ENCODE measurements around the gene ZDHHC6. TPM values are rescaled to one million over a fixed set of nuclear protein-coding genes. Genes with fewer than 3 reads are reported as not detected.

ZDHHC6 gene
- total RNA-seq, 4 donors from 2014 or later, result 15.1 to 31.1 (median 24.7) TPM

DNA sequence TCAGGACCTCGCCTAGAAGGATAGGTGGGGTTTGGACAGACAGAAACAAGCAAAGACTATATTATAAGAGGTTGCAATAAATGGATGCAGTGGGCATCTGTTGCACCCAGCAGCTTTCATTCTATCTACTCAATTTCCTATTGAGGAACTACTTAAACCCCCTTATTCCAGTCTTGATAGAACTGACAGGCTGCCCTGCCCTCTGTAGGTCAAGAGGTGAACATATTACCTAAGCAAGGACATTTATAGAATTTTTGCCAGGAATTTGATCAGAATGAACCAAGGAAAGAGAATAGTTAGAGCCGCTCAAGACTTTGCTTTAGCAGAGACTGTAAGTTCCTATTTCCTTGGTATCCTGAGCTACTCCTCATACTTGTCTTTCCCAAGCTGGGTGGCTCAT lies 9.8 kb upstream of the ZDHHC6 start:
- DNase-seq, result no peak
- Histone ChIP-seq H3K36me3 (peaks cover 0 to 9% (median 0%) of the 10 kb centered on the region in 3 donors), H3K4me3 (no peak overlapping the region), H3K4me1 (no peaks in the 10 kb centered on the region), H3K9me3 (no peaks in the 10 kb centered on the region), H3K27me3 (no peaks in the 10 kb centered on the region), H3K27ac (no peak overlapping the region)
- 87 to 100% methylated on average over 2 of the region's 2 CpGs for WGBS, 2 donors
- intact Hi-C loops (cut with DNase I), result no loop called here
- TF ChIP-seq, protein P1, sequence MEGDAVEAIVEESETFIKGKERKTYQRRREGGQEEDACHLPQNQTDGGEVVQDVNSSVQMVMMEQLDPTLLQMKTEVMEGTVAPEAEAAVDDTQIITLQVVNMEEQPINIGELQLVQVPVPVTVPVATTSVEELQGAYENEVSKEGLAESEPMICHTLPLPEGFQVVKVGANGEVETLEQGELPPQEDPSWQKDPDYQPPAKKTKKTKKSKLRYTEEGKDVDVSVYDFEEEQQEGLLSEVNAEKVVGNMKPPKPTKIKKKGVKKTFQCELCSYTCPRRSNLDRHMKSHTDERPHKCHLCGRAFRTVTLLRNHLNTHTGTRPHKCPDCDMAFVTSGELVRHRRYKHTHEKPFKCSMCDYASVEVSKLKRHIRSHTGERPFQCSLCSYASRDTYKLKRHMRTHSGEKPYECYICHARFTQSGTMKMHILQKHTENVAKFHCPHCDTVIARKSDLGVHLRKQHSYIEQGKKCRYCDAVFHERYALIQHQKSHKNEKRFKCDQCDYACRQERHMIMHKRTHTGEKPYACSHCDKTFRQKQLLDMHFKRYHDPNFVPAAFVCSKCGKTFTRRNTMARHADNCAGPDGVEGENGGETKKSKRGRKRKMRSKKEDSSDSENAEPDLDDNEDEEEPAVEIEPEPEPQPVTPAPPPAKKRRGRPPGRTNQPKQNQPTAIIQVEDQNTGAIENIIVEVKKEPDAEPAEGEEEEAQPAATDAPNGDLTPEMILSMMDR (IDR thresholded peaks at IDR 0.05), result no peak
- no peak for TF ChIP-seq POLR2A (IDR thresholded peaks at IDR 0.05)

DNA sequence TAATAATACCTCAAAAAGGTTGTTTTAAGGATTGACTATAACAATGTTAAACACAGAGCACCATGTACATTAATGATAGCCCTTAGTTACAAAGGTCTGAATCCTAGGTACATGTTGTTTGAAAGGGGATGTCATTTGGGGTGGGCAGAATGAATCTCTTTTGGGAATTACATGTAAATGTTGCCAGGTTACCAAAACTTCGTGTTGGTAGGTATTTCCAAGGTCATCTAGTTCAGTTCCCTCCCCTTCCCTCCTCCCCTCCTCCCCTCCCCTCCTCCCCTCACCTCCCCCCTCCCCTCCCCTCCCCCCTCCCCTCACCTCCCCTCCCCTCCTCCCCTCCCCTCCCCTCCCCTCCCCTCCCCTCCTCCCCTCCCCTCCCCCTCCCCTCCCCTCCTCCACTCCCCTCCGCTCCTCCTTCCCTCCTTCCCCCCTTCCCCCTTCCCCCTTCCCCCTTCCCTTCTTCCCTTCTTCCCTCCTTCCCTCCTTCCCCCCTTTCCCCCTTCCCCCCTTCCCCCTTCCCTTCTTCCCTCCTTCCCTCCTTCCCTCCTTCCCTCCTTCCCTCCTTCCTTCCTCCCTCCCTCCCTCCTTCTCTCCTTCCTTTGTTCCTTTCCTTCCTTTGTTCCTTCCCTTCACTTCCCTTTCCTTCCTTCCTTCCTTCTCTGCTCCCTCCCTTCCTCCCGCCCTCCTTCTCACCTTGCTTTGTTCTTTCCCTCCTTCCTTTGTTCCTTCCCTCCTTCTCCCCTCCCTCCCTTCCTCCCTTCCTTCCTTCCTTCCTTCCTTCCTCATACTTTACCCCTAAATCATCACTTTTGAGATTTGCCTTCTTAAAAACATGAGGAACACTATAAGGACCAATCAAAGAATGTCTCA lies 8.4 kb upstream of the ZDHHC6 start:
- DNase-seq, result no peak
- Histone ChIP-seq H3K4me1 (no peaks in the 10 kb centered on the region), H3K36me3 (no peaks in the 10 kb centered on the region), H3K27ac (no peak overlapping the region), H3K4me3 (no peak overlapping the region), H3K9me3 (no peaks in the 10 kb centered on the region), H3K27me3 (no peaks in the 10 kb centered on the region)
- intact Hi-C loops (cut with DNase I), result no loop called here
- 67 to 91% methylated on average over 2 to 3 of the region's 3 CpGs for WGBS, 2 donors
- no peak for TF ChIP-seq POLR2A (IDR thresholded peaks at IDR 0.05)
- TF ChIP-seq, protein P1 (IDR thresholded peaks at IDR 0.05), result no peak

DNA sequence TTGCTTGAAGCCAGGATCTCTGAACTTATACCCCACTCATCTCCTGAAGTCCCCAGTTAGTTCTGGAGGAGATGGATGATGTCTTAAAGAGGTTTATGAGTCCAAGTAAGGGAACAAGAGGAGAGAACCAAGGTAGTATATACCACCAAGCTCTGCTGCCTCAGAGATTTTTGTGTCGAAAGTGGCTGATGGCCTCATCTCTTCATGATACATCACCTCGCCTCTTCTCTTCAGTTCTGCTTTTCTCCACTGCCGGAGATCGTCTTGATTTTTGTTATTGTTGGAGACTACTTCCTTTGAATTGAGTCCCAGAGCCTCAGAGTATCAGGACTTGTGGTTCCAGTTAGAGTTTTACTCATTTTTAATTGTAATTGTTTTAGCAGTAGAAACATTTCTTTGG lies 2.2 kb upstream of the ZDHHC6 start:
- Histone ChIP-seq H3K36me3 (peaks cover 0 to 24% (median 0%) of the 10 kb centered on the region in 3 donors), H3K4me1 (peaks cover 0 to 39% (median 14%) of the 10 kb centered on the region in 3 donors), H3K4me3 (no peak overlapping the region), H3K9me3 (no peaks in the 10 kb centered on the region), H3K27ac (no peak overlapping the region), H3K27me3 (no peaks in the 10 kb centered on the region)
- no peak for DNase-seq
- TF ChIP-seq, protein P1 (IDR thresholded peaks at IDR 0.05), result no peak
- no peak for TF ChIP-seq POLR2A (IDR thresholded peaks at IDR 0.05)
- 70 to 84% methylated on average over 4 of the region's 4 CpGs for WGBS, 2 donors
- intact Hi-C loops (cut with DNase I), result no loop called here

DNA sequence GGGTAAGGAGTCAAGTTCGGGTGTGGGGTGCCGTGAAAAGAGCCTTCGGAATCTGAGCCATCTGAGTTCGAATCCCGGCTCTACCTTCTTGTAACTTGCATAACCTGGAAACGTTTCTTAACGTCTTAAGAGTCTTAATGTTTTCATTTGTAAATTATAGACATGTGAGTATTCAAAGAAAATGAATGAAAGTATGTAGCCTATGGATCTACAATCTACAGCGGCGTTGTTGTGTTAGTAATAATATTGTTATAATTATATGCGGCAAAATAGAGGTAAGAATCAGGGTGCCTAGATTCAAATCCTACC lies 860 bp upstream of the ZDHHC6 start:
- Histone ChIP-seq H3K27me3 (no peaks in the 10 kb centered on the region), H3K4me3 (peak overlapping the region; percentile 85 to 97 (median 88)), H3K36me3 (peaks cover 0 to 37% (median 0%) of the 10 kb centered on the region in 3 donors), H3K4me1 (peaks cover 0 to 42% (median 14%) of the 10 kb centered on the region in 3 donors), H3K27ac (peak overlapping the region; percentile 90 to 92 (median 92)), H3K9me3 (no peaks in the 10 kb centered on the region)
- TF ChIP-seq, protein P1 (IDR thresholded peaks at IDR 0.05), result no peak
- TF ChIP-seq POLR2A (IDR thresholded peaks at IDR 0.05), result no peak
- 3 to 5% methylated on average over 10 of the region's 10 CpGs for WGBS, 2 donors
- intact Hi-C loops (cut with DNase I), result no loop called here
- no peak for DNase-seq

DNA sequence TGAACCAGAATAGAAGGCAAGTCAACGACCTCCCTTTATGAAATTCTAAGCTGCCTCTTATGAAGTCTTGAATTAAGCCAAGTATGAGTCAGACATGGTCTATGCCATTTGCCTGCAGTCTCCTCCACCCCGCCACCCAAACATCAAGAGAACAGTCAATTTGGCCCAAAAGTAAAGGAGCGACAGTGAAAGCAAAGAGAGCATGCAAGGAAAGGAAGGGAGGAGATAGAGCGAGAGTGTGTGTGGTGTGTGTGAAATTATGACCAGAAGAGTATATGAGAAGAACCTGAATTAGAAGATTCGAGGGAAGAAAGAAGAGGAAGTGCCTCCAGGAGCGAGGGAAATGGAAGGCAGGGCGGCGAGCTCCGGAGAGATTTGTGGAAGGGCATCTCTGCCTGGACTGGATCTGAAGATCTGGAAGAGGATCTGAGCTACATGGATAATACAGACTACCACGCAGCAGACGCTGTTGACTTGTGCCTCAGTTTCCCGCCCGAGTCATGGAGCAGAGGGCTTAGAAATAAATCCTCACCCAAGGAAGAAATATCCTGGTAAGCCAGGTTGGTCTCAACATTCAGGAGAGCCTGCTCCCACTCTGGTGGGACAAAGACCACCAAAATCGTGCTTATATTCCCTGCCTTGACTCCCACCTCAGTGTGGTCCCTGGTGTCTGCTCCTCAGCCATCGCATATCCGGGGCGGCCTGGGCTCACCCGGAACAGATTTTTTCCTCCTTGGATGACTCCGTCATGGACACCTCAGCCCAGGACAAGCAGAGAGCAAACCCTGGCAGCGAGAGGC lies 459 bp downstream of the ZDHHC6 start:
- TF ChIP-seq, protein P1 (IDR thresholded peaks at IDR 0.05), result peak in 1 of 6 experiments; percentile 14
- no peak for TF ChIP-seq POLR2A (IDR thresholded peaks at IDR 0.05)
- Histone ChIP-seq H3K4me3 (peak overlapping the region; percentile 85 to 97 (median 88)), H3K4me1 (peaks cover 0 to 42% (median 14%) of the 10 kb centered on the region in 3 donors), H3K27ac (peak overlapping the region; percentile 90 to 92 (median 92)), H3K9me3 (no peaks in the 10 kb centered on the region), H3K36me3 (peaks cover 0 to 51% (median 0%) of the 10 kb centered on the region in 3 donors), H3K27me3 (no peaks in the 10 kb centered on the region)
- intact Hi-C loops (cut with DNase I), result no loop called here
- DNase-seq, result no peak
- 6 to 7% methylated on average over 13 to 19 of the region's 20 CpGs for WGBS, 2 donors
